Measurements from ENCODE around the gene FBN1.

FBN1 gene

GRCh38 chr15:48671103-48672022 lies 25.9 kb upstream of the FBN1 start:
- peak; percentile 91 for DNase-seq (ENCODE audit: low read depth)

GRCh38 chr15:48667701-48668100 lies 22.2 kb upstream of the FBN1 start:
- no peak for TF ChIP-seq CTCF (IDR thresholded peaks at IDR 0.05; ENCODE audit: insufficient read depth, low read depth, low read length, missing control alignments)
- no peak for DNase-seq (ENCODE audit: low read depth)
- H3K4me3 ChIP-seq (ENCODE audit: low read length) = no peak overlapping the region

More at GRCh38 chr15:48671103-48672022, 25.9 kb upstream of the FBN1 start:
- no peak overlapping the region for H3K4me3 ChIP-seq (ENCODE audit: low read length)
- no peak for TF ChIP-seq CTCF (IDR thresholded peaks at IDR 0.05; ENCODE audit: insufficient read depth, low read depth, low read length, missing control alignments)

- H3K4me3 ChIP-seq (ENCODE audit: low read length) = no peak overlapping the region
- no peak for TF ChIP-seq CTCF (IDR thresholded peaks at IDR 0.05; ENCODE audit: insufficient read depth, low read depth, low read length, missing control alignments)
- no peak for DNase-seq (ENCODE audit: low read depth)
Observed at GRCh38 chr15:48664436-48664835, 18.9 kb upstream of the FBN1 start.

GRCh38 chr15:48657950-48658591 lies 12.6 kb upstream of the FBN1 start:
- TF ChIP-seq CTCF (IDR thresholded peaks at IDR 0.05; ENCODE audit: insufficient read depth, low read depth, low read length, missing control alignments) = no peak
- H3K4me3 ChIP-seq (ENCODE audit: low read length) = no peak overlapping the region
- DNase-seq (ENCODE audit: low read depth) = no peak

GRCh38 chr15:48654801-48655200 lies 9.3 kb upstream of the FBN1 start:
- TF ChIP-seq CTCF (IDR thresholded peaks at IDR 0.05; ENCODE audit: insufficient read depth, low read depth, low read length, missing control alignments) = no peak
- H3K4me3 ChIP-seq (ENCODE audit: low read length) = no peak overlapping the region
- no peak for DNase-seq (ENCODE audit: low read depth)

- TF ChIP-seq CTCF (IDR thresholded peaks at IDR 0.05; ENCODE audit: insufficient read depth, low read depth, low read length, missing control alignments) = no peak
Observed at GRCh38 chr15:48653913-48654670, 8.6 kb upstream of the FBN1 start.

More at GRCh38 chr15:48653913-48654670, 8.6 kb upstream of the FBN1 start:
- DNase-seq (ENCODE audit: low read depth) = no peak
- no peak overlapping the region for H3K4me3 ChIP-seq (ENCODE audit: low read length)

Data from epithelial cell of esophagus (primary cell).